ENCODE results near the gene PLXNA4.

Gene PLXNA4

GRCh38 chr7:132077971-132078685, 498.1 kb downstream of the PLXNA4 start:
- Histone ChIP-seq H3K4me2 (ENCODE audit: low read length) (no peak overlapping the region), H3K27ac (ENCODE audit: low read depth, low read length) (no peak overlapping the region), H3K27me3 (ENCODE audit: control insufficient read depth, low read length) (no peaks in the 10 kb centered on the region; the same call in 1 of the 2 replicates), H3K79me2 (ENCODE audit: control insufficient read depth, low read length) (no peaks in the 10 kb centered on the region), H3K4me3 (ENCODE audit: low read length) (no peak overlapping the region), H3F3A (ENCODE audit: control insufficient read depth, insufficient read depth) (no peaks in the 10 kb centered on the region), H4K20me1 (ENCODE audit: control insufficient read depth, insufficient read depth, low read depth, low read length) (no peaks in the 10 kb centered on the region), H3K9me3 (ENCODE audit: control insufficient read depth, insufficient read depth, low read length) (peaks cover 10% of the 10 kb centered on the region; the same call in 1 of the 2 replicates), H3K9me2 (replicated peaks; ENCODE audit: control insufficient read depth, low read length) (no peaks in the 10 kb centered on the region), H3K4me1 (ENCODE audit: control insufficient read depth, low read length) (no peaks in the 10 kb centered on the region), H3K36me3 (ENCODE audit: control insufficient read depth, low read length) (no peaks in the 10 kb centered on the region)
- TF ChIP-seq EZH2phosphoT487 (IDR thresholded peaks at IDR 0.05; ENCODE audit: borderline replicate concordance, low read length), result no peak
- TF ChIP-seq CTCF (IDR thresholded peaks at IDR 0.05; ENCODE audit: low read depth, low read length, poor library complexity, severe bottlenecking), result no peak

- Histone ChIP-seq H3K36me3 (ENCODE audit: control insufficient read depth, low read length) (no peaks in the 10 kb centered on the region), H4K20me1 (ENCODE audit: control insufficient read depth, insufficient read depth, low read depth, low read length) (no peaks in the 10 kb centered on the region), H3K27me3 (ENCODE audit: control insufficient read depth, low read length) (no peaks in the 10 kb centered on the region), H3K9me3 (ENCODE audit: control insufficient read depth, insufficient read depth, low read length) (peaks cover 10% of the 10 kb centered on the region; the same call in 1 of the 2 replicates), H3K27ac (ENCODE audit: low read depth, low read length) (no peak overlapping the region), H3K4me1 (ENCODE audit: control insufficient read depth, low read length) (no peaks in the 10 kb centered on the region), H3K9me2 (replicated peaks; ENCODE audit: control insufficient read depth, low read length) (no peaks in the 10 kb centered on the region), H3K4me2 (ENCODE audit: low read length) (no peak overlapping the region), H3F3A (ENCODE audit: control insufficient read depth, insufficient read depth) (no peaks in the 10 kb centered on the region), H3K4me3 (ENCODE audit: low read length) (no peak overlapping the region), H3K79me2 (ENCODE audit: control insufficient read depth, low read length) (no peaks in the 10 kb centered on the region)
- TF ChIP-seq CTCF (IDR thresholded peaks at IDR 0.05; ENCODE audit: low read depth, low read length, poor library complexity, severe bottlenecking) (no peak), EZH2phosphoT487 (IDR thresholded peaks at IDR 0.05; ENCODE audit: borderline replicate concordance, low read length) (no peak)
These were observed 499.8 kb downstream of the PLXNA4 start for GRCh38 chr7:132076301-132077035.

GRCh38 chr7:132075515-132075914, 500.8 kb downstream of the PLXNA4 start:
- Histone ChIP-seq H3K4me1 (ENCODE audit: control insufficient read depth, low read length) (no peaks in the 10 kb centered on the region), H3F3A (ENCODE audit: control insufficient read depth, insufficient read depth) (no peaks in the 10 kb centered on the region)
- TF ChIP-seq EZH2phosphoT487 (IDR thresholded peaks at IDR 0.05; ENCODE audit: borderline replicate concordance, low read length) (no peak), CTCF (IDR thresholded peaks at IDR 0.05; ENCODE audit: low read depth, low read length, poor library complexity, severe bottlenecking) (no peak)

More at GRCh38 chr7:132075515-132075914, 500.8 kb downstream of the PLXNA4 start:
- Histone ChIP-seq H4K20me1 (ENCODE audit: control insufficient read depth, insufficient read depth, low read depth, low read length) (no peaks in the 10 kb centered on the region), H3K9me3 (ENCODE audit: control insufficient read depth, insufficient read depth, low read length) (peaks cover 10% of the 10 kb centered on the region; the same call in 1 of the 2 replicates), H3K4me3 (ENCODE audit: low read length) (no peak overlapping the region), H3K36me3 (ENCODE audit: control insufficient read depth, low read length) (no peaks in the 10 kb centered on the region), H3K27ac (ENCODE audit: low read depth, low read length) (no peak overlapping the region), H3K27me3 (ENCODE audit: control insufficient read depth, low read length) (no peaks in the 10 kb centered on the region), H3K9me2 (replicated peaks; ENCODE audit: control insufficient read depth, low read length) (no peaks in the 10 kb centered on the region), H3K79me2 (ENCODE audit: control insufficient read depth, low read length) (no peaks in the 10 kb centered on the region), H3K4me2 (ENCODE audit: low read length) (no peak overlapping the region)

Data from DOHH2 (cell line).